ENCODE results near the gene PHEX.

Gene PHEX

GRCh38 chrX:22117633-22118032, 85.5 kb downstream of the PHEX start:
- H3K36me3 ChIP-seq (ENCODE audit: control insufficient read depth, insufficient read depth, low read length), result no peaks in the 10 kb centered on the region
- TF ChIP-seq, protein P1, sequence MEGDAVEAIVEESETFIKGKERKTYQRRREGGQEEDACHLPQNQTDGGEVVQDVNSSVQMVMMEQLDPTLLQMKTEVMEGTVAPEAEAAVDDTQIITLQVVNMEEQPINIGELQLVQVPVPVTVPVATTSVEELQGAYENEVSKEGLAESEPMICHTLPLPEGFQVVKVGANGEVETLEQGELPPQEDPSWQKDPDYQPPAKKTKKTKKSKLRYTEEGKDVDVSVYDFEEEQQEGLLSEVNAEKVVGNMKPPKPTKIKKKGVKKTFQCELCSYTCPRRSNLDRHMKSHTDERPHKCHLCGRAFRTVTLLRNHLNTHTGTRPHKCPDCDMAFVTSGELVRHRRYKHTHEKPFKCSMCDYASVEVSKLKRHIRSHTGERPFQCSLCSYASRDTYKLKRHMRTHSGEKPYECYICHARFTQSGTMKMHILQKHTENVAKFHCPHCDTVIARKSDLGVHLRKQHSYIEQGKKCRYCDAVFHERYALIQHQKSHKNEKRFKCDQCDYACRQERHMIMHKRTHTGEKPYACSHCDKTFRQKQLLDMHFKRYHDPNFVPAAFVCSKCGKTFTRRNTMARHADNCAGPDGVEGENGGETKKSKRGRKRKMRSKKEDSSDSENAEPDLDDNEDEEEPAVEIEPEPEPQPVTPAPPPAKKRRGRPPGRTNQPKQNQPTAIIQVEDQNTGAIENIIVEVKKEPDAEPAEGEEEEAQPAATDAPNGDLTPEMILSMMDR (IDR thresholded peaks at IDR 0.05; ENCODE audit: insufficient read depth, low read length, poor library complexity, severe bottlenecking), result no peak
- H3K27me3 ChIP-seq (replicated peaks; ENCODE audit: control insufficient read depth, insufficient read depth, low read length), result no peaks in the 10 kb centered on the region
- no peak overlapping the region for H3K4me3 ChIP-seq (replicated peaks; ENCODE audit: low read depth, low read length)
- no peak for DNase-seq (ENCODE audit: extremely low read depth, insufficient read length)

DNA sequence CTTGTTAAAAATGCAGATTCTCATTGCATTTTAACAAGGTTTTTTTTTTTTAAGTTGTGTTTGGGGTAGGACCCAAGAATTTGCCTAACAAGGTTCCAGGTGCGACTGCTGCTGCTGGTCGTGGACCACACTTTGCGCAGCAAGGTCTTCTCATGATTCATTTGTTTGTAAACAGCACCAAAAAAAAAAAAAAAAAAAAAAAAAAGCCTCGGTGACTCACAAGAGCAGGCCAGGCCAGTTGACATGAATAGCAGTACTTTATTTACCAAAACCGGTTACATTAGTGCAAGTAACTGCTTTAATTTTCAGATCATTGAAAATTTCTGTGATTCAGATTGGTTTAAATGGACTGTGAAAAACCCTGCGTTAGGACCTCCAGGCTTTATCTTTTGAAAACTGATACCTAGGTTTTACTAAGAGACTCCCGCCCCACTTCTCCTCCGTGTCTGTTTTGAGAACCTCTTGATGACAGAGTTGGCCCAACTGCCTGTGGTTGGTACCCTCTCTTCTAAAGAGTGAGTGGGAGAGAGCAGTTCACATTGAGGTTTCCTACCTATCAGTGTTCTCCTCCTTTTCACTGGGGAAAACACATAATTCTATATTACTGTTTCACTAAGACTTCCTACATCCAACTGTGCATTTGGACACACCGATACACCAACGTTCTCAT, 86.2 kb downstream of the PHEX start:
- TF ChIP-seq, protein P1 (IDR thresholded peaks at IDR 0.05; ENCODE audit: insufficient read depth, low read length, poor library complexity, severe bottlenecking), result no peak
- Histone ChIP-seq H3K36me3 (ENCODE audit: control insufficient read depth, insufficient read depth, low read length) (no peaks in the 10 kb centered on the region), H3K27me3 (replicated peaks; ENCODE audit: control insufficient read depth, insufficient read depth, low read length) (no peaks in the 10 kb centered on the region), H3K4me3 (replicated peaks; ENCODE audit: low read depth, low read length) (no peak overlapping the region)
- DNase-seq (ENCODE audit: extremely low read depth, insufficient read length), result no peak

GRCh38 chrX:22121161-22121560, 89.0 kb downstream of the PHEX start:
- DNase-seq (ENCODE audit: extremely low read depth, insufficient read length), result no peak
- H3K36me3 ChIP-seq (ENCODE audit: control insufficient read depth, insufficient read depth, low read length), result no peaks in the 10 kb centered on the region
- no peaks in the 10 kb centered on the region for H3K27me3 ChIP-seq (replicated peaks; ENCODE audit: control insufficient read depth, insufficient read depth, low read length)
- no peak overlapping the region for H3K4me3 ChIP-seq (replicated peaks; ENCODE audit: low read depth, low read length)
- TF ChIP-seq, protein P1 (IDR thresholded peaks at IDR 0.05; ENCODE audit: insufficient read depth, low read length, poor library complexity, severe bottlenecking), result no peak

GRCh38 chrX:22122510-22122909, 90.4 kb downstream of the PHEX start:
- Histone ChIP-seq H3K27me3 (replicated peaks; ENCODE audit: control insufficient read depth, insufficient read depth, low read length) (no peaks in the 10 kb centered on the region), H3K4me3 (replicated peaks; ENCODE audit: low read depth, low read length) (no peak overlapping the region), H3K36me3 (ENCODE audit: control insufficient read depth, insufficient read depth, low read length) (no peaks in the 10 kb centered on the region)
- no peak for DNase-seq (ENCODE audit: extremely low read depth, insufficient read length)
- TF ChIP-seq, protein P1 (IDR thresholded peaks at IDR 0.05; ENCODE audit: insufficient read depth, low read length, poor library complexity, severe bottlenecking), result no peak

- TF ChIP-seq, protein P1 (IDR thresholded peaks at IDR 0.05; ENCODE audit: insufficient read depth, low read length, poor library complexity, severe bottlenecking), result no peak
- no peaks in the 10 kb centered on the region for H3K36me3 ChIP-seq (ENCODE audit: control insufficient read depth, insufficient read depth, low read length)
- no peak overlapping the region for H3K4me3 ChIP-seq (replicated peaks; ENCODE audit: low read depth, low read length)
- DNase-seq (ENCODE audit: extremely low read depth, insufficient read length), result no peak
- no peaks in the 10 kb centered on the region for H3K27me3 ChIP-seq (replicated peaks; ENCODE audit: control insufficient read depth, insufficient read depth, low read length)
These were observed 92.0 kb downstream of the PHEX start for GRCh38 chrX:22124098-22124497.

GRCh38 chrX:22125481-22125880, 93.4 kb downstream of the PHEX start:
- Histone ChIP-seq H3K36me3 (ENCODE audit: control insufficient read depth, insufficient read depth, low read length) (no peaks in the 10 kb centered on the region), H3K4me3 (replicated peaks; ENCODE audit: low read depth, low read length) (no peak overlapping the region), H3K27me3 (replicated peaks; ENCODE audit: control insufficient read depth, insufficient read depth, low read length) (no peaks in the 10 kb centered on the region)
- no peak for DNase-seq (ENCODE audit: extremely low read depth, insufficient read length)
- TF ChIP-seq, protein P1 (IDR thresholded peaks at IDR 0.05; ENCODE audit: insufficient read depth, low read length, poor library complexity, severe bottlenecking), result no peak
